H1 (cell line): ENCODE measurements around the gene ASB1. TPM values are rescaled to one million over a fixed set of nuclear protein-coding genes. Genes with fewer than 3 reads are reported as not detected.

Experiments
- KDM1A ChIP-seq: fragments of 200-600, 300-600 bp; sonication (generic); IDR thresholded peaks from 2 replicates; pipeline ENCODE4 v1.7.1; 2016; ENCODE audit warnings: mild to moderate bottlenecking, low read length, borderline replicate concordance
- POLR2AphosphoS5 ChIP-seq: IDR thresholded peaks from 2 replicates; pipeline ENCODE4 v1.6.1; 2011; ENCODE audit warnings: low read depth, low read length
- POU5F1 ChIP-seq: IDR thresholded peaks from 2 replicates; pipeline ENCODE4 v1.6.1; 2011; ENCODE audit warnings: low read depth, mild to moderate bottlenecking, low read length, moderate library complexity
- RAD21 ChIP-seq, 2 experiments: IDR thresholded peaks in 1 of 2; conservative IDR thresholded peaks in 1 of 2; 2 replicates each; pipeline ENCODE4 v1.6.1; 2011; ENCODE audit warnings: low read depth in 2 of 2, low read length in 2 of 2, improper control_type of control experiment in 1 of 2, inconsistent platforms in 1 of 2, mild to moderate bottlenecking in 1 of 2, moderate library complexity in 1 of 2
- SIN3A ChIP-seq, 2 experiments: IDR thresholded peaks in 1 of 2; conservative IDR thresholded peaks in 1 of 2; 2 replicates each; pipeline ENCODE4 v1.6.1; 2011 to 2012; ENCODE audit warnings: low read length in 2 of 2, improper control_type of control experiment in 1 of 2, low read depth in 1 of 2, mild to moderate bottlenecking in 1 of 2
- SP4 ChIP-seq: IDR thresholded peaks from 2 replicates; pipeline ENCODE4 v1.6.1; 2012; ENCODE audit warnings: low read length, inconsistent platforms
- TAF1 ChIP-seq: IDR thresholded peaks from 2 replicates; pipeline ENCODE4 v1.6.1; 2011; ENCODE audit warnings: mild to moderate bottlenecking, low read depth, low read length
- polyA plus RNA-seq, 7 experiments: library from polyadenylated mRNA; depleted of rRNA in 3 of 7; stranded (reverse) in 5 of 7; unstranded in 2 of 7; fragments of >200 nt in 5 of 7; fragments of 200-250 nt in 2 of 7; gene quantifications; 1 replicate in 5 of 7; 2 replicates in 1 of 7; 4 replicates in 1 of 7; pipeline versions ENCODE4 v1.2.1 to v1.2.3, GENCODE V29; 2011 to 2013; ENCODE audit warnings: missing spikeins in 2 of 7, mixed read lengths in 2 of 7
- total RNA-seq: library from RNA; stranded (reverse); fragmentation: NEBNext Ultra II Directional; extraction: Animal tissue kit (Norgen Biotek cat#: 25700); gene quantifications from 2 replicates; pipeline ENCODE4 v1.2.1, GENCODE V29; 2021

The ASB1 gene
- total and polyA plus RNA-seq, 2 of the 8 experiments (the other 6 are each of a cell fraction or from before 2014, with no cell fraction given), result 24.1 to 36.0 TPM

GRCh38 chr2:238487652-238488346, 61.1 kb downstream of the ASB1 start (continued):
- TF ChIP-seq SIN3A (conservative IDR thresholded peaks at IDR 0.05 in 1 of 2, IDR thresholded peaks at IDR 0.05 in 1 of 2; ENCODE audit: low read depth in 1 of 2, low read length in 2 of 2), result no peak
- TF ChIP-seq TAF1, result no peak
- no peak for TF ChIP-seq RAD21 (IDR thresholded peaks at IDR 0.05 in 1 of 2, conservative IDR thresholded peaks at IDR 0.05 in 1 of 2; ENCODE audit: low read depth in 2 of 2, low read length in 2 of 2)
- no peak for TF ChIP-seq KDM1A
- no peak for TF ChIP-seq POU5F1
- TF ChIP-seq SP4, result no peak
- TF ChIP-seq POLR2AphosphoS5, result no peak
- TF ChIP-seq, all 59 proteins: peak for 0
